ENCODE measurements around the gene PEAR1. TPM values are rescaled to one million over a fixed set of nuclear protein-coding genes. Genes with fewer than 3 reads are reported as not detected.

PEAR1 gene
- total RNA-seq, 1 experiment from 2014 or later, result 0.39 TPM

- Histone ChIP-seq H2BK15ac (ENCODE audit: low read depth, low read length) (no peak overlapping the region), H3K79me2 (ENCODE audit: insufficient read depth, low read length) (no peaks in the 10 kb centered on the region), H3K14ac (ENCODE audit: insufficient read depth, low read length) (no peak overlapping the region), H4K20me1 (ENCODE audit: control insufficient read depth, insufficient read depth, insufficient read length) (no peaks in the 10 kb centered on the region), H3K18ac (ENCODE audit: insufficient read length, low read depth, low read length) (no peak overlapping the region), H3K4me2 (ENCODE audit: insufficient read depth, insufficient read length, low read length) (no peak overlapping the region), H4K8ac (replicated peaks; ENCODE audit: insufficient read length, low read depth, low read length) (no peak overlapping the region), H3K79me1 (ENCODE audit: insufficient read depth, low read depth, low read length, poor library complexity, severe bottlenecking) (no peaks in the 10 kb centered on the region), H3K27me3 (ENCODE audit: insufficient read depth, low read length) (no peaks in the 10 kb centered on the region; the same call in 1 of the 2 replicates), H2AFZ (ENCODE audit: low read length) (no peak overlapping the region), H2BK120ac (ENCODE audit: low read depth, low read length, poor library complexity, severe bottlenecking) (no peak overlapping the region), H3K4ac (ENCODE audit: low read depth, low read length) (no peak overlapping the region), H2BK5ac (ENCODE audit: insufficient read length, low read length) (no peak overlapping the region), H3T11ph (ENCODE audit: low read length) (no peak overlapping the region), H2AK5ac (ENCODE audit: insufficient read length, low read length) (no peak overlapping the region), H3K4me1 (ENCODE audit: insufficient read depth, low read length) (no peaks in the 10 kb centered on the region), H2BK20ac (ENCODE audit: low read depth, low read length, poor library complexity, severe bottlenecking) (no peak overlapping the region), H2BK12ac (ENCODE audit: insufficient read length, low read depth, low read length) (no peak overlapping the region), H3K56ac (ENCODE audit: insufficient read length, low read depth, low read length) (no peak overlapping the region), H3K27ac (ENCODE audit: insufficient read length, low read depth, low read length) (no peak overlapping the region), H4K91ac (ENCODE audit: insufficient read length, low read depth, low read length) (no peak overlapping the region), H4K5ac (ENCODE audit: insufficient read length, low read depth, low read length) (no peak overlapping the region), H3K9me3 (ENCODE audit: control insufficient read depth, low read depth, low read length) (no peaks in the 10 kb centered on the region), H3K23ac (ENCODE audit: insufficient read length, low read depth, low read length) (no peak overlapping the region), H3K9ac (ENCODE audit: extremely low read depth, insufficient read length, low read length) (no peak overlapping the region), H3K23me2 (ENCODE audit: insufficient read length, low read depth, low read length, poor library complexity, severe bottlenecking) (no peaks in the 10 kb centered on the region)
- H3K9me3 Mint-ChIP-seq, result no peaks in the 10 kb centered on the region; a peak in 1 of 5 replicates
- DNase-seq, result no peak
- no CpG with 5 or more reads among the region's 5 CpGs for WGBS (ENCODE audit: extremely low coverage, insufficient read length, low lambda C conversion rate)
- H3K4me3 Mint-ChIP-seq, result no peak overlapping the region
- peaks cover 68% of the 10 kb centered on the region for H3K27me3 Mint-ChIP-seq (ENCODE audit: low read depth)
- no peaks in the 10 kb centered on the region for H3K36me3 Mint-ChIP-seq (ENCODE audit: insufficient read depth in 1 of 3, low read depth in 3 of 3)
- H3K4me1 Mint-ChIP-seq, result peaks cover 4 to 17% of the 10 kb centered on the region in 2 experiments
- no peak overlapping the region for H3K27ac Mint-ChIP-seq
- TF ChIP-seq, protein P1, sequence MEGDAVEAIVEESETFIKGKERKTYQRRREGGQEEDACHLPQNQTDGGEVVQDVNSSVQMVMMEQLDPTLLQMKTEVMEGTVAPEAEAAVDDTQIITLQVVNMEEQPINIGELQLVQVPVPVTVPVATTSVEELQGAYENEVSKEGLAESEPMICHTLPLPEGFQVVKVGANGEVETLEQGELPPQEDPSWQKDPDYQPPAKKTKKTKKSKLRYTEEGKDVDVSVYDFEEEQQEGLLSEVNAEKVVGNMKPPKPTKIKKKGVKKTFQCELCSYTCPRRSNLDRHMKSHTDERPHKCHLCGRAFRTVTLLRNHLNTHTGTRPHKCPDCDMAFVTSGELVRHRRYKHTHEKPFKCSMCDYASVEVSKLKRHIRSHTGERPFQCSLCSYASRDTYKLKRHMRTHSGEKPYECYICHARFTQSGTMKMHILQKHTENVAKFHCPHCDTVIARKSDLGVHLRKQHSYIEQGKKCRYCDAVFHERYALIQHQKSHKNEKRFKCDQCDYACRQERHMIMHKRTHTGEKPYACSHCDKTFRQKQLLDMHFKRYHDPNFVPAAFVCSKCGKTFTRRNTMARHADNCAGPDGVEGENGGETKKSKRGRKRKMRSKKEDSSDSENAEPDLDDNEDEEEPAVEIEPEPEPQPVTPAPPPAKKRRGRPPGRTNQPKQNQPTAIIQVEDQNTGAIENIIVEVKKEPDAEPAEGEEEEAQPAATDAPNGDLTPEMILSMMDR (conservative IDR thresholded peaks at IDR 0.05), result no peak
These were observed 18.2 kb upstream of the PEAR1 start for GRCh38 chr1:156875341-156875615.
